CD4-positive, alpha-beta T cell treated with Interleukin-12 subunit alpha and Interleukin-12 subunit beta, for 1 hour (primary cell): Measurements from ENCODE around the gene ZCCHC7.
"Not testable (repeated sequence)": the region's sequence is repeated elsewhere in the genome, so short reads cannot be mapped to it uniquely, and the experiment has no call there.

Experiments
- DNase-seq: peaks from one replicate; pipeline ENCODE4 v3.0.0-alpha.2; 2020

Gene ZCCHC7

DNA sequence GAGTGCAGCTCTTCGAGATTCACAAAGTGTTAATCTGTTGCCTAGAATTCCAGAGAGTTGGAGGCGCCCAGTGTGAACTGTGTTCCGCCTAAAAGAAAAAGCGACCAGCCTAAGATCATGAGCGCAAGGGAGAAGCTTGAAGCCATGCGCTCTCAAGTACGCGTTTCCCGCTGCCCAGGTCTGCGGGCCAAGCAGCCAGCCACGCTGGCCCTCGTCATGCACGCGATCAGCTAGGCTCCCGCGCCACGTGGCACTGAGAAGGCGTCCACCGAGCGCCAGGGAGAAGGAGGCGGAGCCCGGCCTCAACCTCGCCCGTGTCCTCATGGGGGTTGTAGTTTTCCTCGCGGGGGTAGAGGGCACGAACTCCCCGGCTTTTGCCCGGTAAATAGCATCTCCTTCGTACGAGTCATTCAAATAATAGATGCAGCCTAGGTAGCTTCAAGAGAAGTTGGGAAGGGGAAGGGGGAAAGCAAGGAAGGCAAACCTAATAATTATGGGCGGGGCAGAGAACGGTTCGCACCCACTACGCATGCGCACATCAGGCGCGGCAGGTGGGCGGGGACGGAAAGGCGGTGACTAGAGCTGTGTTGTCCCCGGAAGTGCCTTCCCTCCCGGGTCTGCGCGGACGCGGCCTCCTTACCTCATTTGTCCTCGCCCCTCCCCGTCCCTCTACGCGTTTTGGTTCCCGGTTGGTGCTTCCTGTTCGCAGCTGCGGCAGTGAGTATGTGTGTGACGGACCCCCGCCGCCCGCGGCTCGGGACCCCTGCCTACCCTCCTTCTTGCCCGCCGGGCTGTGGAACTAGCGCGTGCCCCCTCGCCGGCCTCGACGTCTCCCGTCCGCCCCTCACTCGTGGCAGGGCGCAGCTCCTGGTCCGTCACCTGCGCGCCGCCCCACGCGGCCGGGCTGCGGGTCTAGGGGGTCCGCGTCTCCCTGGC is at the start of gene ZCCHC7:
ZCCHC7 (plus strand) TSS at position 668 of the 936 bp plus-strand sequence.
- peak; percentile 97 for DNase-seq

DNA sequence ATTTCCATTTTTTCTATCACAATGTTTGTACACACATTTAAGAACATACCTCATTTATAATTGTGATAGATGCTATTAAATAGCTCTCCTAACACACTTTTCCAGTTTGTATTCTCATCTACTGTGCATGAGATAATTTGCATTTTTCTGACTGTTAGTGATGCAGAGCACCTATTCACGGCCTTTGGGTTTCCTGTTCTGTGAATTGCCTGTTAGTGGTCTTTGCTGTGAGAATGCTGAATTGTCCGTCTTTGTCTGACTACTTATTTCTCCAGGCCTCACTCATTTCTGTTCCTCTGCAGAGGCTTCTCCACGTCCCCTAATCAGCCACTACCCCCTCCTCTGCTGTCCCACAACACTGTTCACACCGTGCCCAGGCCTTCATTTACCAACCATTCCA is 45.6 kb upstream of the ZCCHC7 start:
- not testable (repeated sequence) for DNase-seq

DNA sequence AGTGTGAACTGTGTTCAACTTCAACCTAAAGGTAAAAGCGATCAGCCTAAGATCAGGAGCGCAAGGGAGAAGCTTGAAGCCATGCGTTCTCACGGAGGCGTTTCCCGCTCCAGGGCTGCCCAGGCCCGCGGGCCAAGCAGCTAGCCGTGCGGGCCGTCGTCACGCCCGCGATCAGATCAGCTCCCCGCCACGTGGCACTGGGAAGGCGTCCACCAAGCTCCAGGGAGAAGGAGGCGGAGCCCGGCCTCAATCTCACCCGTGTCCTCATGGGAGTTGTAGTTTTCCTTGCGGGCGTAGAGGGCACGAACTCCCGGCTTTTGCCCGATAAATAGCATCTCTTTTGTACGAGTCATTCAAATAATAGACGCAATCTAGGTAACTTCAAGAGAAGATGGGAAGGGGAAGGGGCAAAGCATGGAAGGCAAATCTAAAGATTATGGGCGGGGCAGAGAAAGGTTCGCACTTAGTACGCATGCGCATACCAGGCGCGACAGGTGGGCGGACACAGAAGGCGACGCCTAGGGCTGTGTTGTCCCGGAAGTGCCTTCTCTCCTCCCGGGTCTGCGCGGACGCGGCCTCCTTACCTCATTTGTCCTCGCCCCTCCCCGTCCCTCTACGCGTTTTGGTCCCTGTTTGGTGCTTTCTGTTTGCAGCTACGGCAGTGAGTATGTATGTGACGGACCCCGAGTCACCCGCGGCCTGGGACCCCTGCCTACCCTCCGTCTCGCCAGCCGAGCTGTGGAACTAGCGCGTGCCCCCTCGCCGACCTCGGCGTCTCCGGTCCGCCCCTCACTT is 40.8 kb upstream of the ZCCHC7 start:
- peak; percentile 95 for DNase-seq

DNA sequence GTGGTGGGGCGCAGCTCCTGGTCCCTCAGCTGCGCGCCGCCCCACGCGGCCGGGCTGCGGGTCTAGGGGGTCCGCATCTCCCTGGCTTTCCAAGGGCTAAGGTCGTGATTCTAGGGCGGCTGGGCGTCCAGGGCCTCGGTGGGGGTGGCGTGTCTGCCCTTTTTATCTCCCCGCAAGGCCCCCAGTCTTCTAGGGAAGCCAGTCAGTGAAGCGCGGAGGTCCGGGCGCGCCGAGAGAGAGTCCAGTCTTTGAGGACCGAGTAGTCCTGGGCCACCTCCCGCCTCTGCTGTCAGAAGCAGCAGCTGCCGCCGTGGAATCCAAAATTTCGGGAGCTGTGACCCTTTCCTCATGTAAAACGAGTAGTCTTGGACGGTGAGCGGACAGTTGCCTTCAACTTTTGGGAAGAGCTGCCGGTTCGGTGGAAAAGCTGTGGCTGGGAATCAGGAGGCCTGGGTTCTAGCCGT is 40.2 kb upstream of the ZCCHC7 start:
- DNase-seq, result not testable (repeated sequence)

DNA sequence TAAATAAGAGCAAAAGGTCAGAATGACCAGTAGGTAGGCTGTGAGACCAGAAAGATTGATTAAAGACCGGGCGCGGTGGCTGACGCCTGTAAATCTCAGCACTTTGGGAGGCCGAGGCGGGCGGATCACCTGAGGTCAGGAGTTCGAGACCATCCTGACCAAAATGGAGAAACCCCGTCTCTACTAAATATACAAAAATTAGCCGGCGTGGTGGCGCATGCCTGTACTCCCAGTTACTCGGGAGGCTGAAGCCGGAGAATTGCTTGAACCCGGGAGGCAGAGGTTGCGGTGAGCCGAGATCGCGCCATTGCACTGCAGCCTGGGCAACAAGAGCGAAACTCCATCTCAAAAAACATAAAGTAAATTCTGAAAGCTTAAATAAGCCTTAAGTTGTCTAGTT is 38.9 kb upstream of the ZCCHC7 start:
- DNase-seq, result not testable (repeated sequence)

DNA sequence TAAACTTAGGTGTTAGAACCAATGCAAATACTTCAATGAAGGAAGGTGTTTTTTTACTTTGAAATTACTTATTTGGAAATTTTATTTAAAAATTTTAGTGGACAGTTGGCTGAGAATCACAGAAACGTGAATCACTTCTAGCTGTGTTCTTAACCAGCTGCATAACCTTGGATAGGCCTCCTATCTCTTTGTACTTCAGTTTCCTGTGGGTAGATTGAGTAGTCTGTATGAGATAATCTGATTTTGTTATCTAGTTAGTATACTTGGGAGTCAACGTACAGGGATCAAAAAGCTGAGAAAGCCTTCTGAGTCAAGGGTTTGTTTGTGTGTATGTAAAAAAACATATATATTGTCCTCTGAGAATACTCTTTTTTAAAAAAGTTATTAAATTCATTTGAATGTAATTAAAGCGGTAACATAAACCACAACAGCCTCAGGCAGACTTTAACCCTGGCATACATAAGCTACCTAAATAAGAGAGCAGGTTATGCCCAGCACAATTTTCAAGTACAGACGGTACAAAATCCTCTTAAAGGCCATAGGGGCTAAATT is 38.1 kb upstream of the ZCCHC7 start:
- DNase-seq, result peak; percentile 17

DNA sequence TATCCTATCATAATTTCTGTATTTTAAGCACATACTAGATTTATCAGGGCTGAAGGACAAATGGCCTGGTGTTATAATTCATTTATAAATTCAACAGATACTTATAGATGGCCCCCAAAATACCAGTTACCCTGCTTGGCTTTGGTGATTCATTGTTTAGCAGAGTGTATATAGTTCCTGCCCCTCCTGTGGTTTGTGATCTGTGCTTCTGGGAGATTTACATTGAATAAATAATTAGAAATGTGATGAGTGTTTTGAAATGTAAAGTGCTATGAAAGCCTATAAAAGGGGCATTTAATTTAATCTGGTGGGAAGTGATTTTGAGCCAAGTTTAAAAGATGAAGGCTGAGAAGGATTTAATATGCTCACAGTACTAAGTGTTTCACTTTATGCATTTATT is 36.7 kb upstream of the ZCCHC7 start:
- DNase-seq, result no peak

DNA sequence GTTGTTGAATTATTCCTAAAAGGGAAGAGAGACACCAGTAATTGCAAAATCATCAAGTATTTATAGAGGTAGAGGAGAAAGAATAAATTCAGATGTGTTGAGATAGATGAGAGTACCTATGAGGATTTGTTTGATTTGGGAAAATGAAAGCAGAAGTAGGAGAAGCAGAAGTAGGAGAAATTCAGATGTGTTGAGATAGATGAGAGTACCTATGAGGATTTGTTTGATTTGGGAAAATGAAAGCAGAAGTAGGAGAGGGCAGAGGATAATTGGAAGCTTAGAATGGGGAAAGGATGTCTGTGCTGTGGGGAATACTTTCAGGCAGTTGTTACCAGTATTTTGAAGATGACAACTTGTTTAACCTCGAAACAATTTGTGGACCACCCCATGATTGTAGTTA is 35.1 kb upstream of the ZCCHC7 start:
- no peak for DNase-seq

DNA sequence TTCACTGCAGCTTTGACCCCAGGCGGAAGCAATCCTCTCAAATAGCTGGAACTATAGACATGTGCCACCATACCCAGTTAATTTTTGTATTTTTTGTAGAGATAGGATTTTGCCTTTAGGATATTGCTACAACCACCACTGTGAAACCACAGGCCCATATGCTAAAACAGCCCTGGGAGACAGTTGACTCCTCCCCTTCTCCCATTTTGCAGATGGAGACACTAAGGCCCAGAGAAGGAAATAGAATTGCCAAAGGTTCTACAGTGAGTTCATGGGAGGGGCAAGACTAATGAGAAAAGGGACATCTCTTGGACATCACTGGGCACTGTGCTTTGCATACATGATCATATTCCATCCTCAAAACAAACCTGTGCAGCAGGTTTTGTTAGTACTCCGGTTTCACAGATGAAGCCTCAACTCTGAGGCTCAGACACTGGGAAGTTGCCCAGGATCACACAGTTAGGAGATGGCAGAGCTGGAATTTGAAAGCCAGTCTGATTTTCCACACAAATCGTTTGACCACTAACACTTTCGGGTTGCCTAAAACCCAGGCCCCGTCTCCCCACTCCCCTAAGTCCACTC is 27.6 kb upstream of the ZCCHC7 start:
- not testable (repeated sequence) for DNase-seq

DNA sequence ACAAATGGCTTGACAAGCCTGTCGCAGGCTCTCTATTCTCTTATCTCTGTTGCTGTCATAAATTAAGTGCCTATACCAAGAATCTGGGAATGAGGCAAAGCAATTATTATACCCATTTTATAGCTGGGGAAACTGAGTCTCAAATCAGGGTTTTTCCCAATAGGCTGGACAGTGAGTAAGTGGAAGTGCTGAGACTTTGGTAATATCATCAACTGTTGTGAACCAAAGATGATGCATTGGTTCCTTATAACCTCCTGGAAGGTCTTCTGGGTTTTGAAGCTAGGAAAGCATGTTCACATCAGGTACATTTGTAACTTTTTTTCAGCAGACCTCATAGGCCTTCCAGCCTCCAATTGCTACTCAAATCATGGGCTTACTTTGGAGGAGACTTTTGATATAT is 25.6 kb upstream of the ZCCHC7 start:
- no peak for DNase-seq

DNA sequence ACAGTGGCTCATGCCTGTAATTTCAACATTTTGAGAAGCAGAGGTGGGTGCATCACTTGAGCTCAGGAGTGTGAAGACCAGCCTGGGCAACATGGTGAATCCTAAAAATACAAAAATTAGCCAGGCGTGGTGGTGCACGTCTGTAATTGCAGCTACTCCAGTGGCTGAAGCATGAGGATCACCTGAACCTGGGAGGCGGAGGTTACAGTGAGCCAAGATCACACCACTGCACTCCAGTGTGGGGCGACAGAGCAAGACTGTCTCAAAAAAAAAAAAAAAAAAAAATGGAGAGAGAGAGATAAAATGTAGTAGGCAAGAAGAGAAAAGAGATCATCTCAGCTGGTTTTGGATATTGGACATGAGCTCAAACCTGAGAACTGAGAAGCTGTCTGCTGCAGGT is 23.7 kb upstream of the ZCCHC7 start:
- DNase-seq, result no peak

DNA sequence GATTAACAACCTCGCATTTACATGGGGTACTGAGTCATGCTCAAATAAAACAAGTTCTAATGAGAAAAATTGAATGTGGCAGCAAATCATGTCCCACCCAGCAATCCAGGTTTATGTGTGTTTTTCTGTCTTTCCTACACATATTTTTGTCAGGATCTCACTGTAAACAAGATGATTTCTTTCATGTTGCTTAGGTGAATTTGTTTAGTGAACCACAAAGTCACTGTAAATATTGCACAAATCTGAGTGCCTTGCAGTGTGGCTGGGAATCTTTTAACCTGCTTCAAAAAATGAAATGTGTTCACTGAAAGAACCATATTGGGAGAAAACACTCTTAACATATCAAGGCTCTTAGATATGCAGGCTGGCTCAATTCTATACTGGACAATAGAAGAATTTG is 23.1 kb upstream of the ZCCHC7 start:
- DNase-seq, result no peak

DNA sequence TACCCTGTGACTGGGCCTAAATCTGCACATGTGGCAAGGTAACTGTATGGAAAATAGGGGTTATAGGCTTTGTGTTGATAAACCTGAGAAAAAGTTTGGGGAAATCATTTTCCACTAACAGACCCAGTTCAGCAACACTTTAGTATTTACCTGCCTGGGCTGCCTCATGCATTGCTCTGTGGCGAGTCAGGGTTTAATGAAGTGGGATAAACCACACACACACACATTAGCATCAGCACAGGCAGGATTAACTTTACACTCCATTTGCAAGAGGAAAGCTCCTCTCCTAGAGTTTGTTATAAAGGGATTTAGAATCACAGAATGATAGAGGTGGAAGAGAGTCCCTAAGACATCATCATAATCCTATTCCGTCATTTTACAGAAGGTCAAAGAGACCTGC is 20.0 kb upstream of the ZCCHC7 start:
- DNase-seq, result no peak

DNA sequence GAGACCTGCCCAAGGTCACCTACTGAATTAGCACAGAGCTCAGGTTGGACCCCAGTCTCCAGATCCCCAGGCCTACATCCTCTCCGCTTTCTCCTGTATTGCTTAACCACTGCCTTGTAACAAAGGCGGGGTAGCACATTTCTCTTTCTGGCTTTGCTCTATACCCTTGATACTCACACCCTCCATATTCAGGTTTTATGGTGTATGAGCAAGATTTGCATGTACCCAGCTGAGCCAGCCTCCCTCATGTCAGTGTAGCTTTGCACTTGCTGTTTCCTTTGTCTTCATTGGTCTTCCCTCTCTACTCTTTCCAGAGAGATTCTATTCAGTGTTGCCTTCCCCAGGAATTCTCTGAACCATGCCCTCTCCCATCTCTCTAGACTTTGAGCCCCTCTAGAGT is 19.6 kb upstream of the ZCCHC7 start:
- DNase-seq, result no peak

DNA sequence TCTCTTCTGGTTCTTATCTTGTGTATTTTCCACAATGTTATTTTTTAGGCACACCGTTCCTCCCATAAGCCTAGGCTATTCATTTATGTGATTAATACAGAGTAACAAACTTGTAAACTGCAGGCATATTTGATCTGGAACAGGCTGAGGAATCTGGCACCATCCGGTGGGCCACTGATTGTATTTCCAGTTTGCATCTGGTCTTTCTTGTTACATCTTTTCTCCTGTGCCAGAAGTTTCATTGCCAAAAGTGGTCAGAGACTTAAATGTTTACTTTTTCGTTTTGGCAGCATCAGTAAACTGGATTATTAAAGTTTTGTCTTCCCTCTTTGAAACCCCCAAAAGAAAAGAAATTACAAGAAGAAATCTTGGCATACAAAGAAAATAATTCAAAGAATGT is 17.9 kb upstream of the ZCCHC7 start:
- no peak for DNase-seq

DNA sequence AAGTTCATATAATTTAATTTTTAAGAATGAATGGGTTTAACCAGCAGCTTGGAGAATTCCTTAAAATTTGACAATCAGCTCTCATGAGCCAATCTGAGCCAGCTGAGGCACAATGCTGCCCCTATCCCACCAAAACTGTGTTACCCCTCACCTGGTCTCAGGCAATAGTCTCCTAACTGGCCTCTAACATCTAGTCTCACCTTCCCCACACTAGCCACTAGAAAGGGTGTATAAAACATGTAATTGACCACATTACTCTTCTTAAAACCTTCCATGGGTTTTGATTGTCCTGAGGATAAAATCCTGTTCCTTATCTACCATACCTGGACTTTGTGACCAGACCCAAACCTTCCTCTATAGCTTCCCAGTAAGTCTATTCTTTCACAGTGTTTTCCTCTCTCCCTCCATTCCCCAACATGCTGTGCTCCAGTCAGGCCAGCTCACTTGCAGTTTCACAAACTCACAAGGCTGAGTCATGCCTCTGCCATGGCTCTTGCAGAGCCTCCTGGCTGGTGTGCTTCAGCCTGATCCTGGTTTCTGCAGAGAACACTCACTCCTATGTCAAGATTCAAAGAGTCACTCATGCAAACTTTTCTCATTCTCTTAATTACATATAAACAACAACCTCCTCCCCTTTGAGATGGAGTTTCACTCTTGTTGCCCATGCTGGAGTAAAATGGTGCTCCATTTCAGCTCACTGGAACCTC is 16.0 kb upstream of the ZCCHC7 start:
- no peak for DNase-seq

DNA sequence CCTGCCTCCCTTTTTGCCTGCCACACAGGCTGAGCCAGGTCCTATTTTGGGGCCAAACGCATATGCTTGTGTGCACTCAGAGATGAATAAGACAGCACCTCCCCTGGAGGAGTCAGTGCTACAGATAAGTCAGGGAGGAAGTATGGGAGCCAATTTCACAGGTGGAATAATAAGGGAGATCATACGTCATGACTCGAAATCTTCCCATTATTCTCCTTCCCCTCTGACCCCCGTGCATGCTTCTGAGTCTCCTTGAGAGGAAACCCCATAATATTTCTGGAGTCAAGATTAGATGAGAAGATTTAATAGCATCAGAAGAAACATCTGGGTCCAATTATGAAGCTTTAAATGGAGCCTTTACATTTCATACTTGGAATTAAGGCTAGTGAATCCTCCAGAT is 15.1 kb upstream of the ZCCHC7 start:
- DNase-seq, result no peak

DNA sequence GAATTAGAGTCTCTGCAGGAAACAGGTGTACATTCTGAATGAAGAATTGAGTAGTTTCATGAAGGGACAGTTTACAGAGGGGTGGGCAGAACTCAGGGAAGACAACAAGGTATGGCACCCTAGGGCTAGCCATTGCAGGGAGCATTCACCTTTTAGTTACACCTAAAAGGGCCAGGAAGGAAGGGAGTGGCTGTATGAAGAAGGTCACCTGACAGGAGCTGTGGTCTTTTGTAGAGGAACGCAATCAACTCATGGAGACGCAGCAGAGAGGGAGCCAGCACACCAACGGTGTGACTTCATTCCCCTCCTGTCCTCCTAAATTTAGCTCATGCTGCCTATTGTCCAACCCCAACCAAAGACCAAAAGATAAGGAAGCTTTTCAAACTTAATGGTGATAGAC is 12.7 kb upstream of the ZCCHC7 start:
- peak; percentile 21 for DNase-seq

DNA sequence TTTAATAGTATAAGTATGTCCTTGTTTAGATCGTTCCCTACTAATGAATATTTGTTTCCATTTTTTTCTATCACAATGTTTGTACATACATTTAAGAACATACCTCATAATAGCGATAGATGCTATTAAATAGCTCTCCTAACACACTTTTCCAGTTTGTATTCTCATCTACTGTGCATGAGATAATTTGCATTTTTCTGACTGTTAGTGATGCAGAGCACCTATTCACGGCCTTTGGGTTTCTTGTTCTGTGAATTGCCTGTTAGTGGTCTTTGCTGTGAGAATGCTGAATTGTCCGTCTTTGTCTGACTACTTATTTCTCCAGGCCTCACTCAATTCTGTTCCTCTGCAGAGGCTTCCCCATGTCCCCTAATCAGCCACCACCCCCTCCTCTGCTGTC is 5.9 kb upstream of the ZCCHC7 start:
- not testable (repeated sequence) for DNase-seq

DNA sequence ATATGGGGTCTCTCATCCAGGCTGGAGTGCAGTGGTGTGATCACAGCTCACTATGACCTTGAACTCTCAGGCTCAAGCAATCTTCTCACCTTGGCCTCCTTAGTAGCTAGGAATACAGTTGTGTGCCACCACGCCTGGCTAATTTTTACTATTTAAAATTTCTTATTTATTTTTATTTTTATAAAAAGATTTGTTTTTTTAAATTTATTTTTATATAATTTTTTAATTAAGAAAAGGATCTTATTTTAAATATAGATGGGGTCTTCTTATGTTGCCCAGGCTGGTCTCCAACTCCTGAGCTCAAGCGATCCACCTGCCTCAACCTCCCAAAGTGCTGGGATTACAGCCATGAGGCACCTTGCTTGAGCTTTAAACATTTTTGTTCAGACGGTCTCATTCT is 2.4 kb upstream of the ZCCHC7 start:
- DNase-seq, result no peak

DNA sequence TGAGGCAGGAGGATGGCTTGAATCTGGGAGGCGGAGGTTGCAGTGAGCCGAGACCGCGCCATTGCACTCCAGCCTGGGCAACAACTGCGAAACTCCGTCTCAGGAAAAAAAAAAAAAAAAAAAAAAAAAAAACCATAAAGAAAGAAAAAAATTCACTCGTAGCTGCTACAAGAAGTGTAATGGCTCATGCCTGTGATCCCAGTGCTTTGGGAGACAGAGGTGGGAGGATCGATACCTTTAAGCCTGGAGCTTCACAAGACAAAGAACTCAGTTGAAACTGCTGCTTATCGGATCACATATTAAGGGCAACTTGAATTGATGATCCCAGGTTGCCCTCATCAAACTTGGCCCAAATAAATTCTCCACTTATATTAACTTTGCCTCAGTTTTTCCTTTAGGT is 1.0 kb upstream of the ZCCHC7 start:
- DNase-seq, result no peak

DNA sequence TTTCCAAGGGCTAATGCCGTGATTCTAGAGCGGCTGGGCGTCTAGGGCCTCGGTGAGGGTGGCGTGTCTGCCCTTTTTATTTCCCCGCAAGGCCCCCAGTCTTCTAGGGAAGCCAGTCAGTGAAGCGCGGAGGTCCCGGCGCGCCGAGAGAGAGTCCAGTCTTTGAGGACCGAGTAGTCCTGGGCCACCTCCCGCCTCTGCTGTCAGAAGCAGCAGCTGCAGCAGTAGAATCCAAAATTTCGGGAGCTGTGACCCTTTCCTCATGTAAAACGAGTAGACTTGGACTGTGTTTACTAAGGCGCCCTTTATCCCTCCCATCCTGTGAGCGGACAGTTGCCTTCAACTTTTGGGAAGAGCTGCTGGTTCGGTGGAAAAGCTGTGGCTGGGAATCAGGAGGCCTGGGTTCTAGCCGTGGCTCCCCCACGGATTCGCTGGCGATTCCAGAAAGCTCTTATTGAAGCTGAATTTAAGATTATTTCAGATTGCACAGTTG is 515 bp downstream of the ZCCHC7 start:
- DNase-seq, result not testable (repeated sequence)
